Measurements from ENCODE around the gene ACP2. TPM values are rescaled to one million over a fixed set of nuclear protein-coding genes. Genes with fewer than 3 reads are reported as not detected.

ACP2 gene
- total RNA-seq, 2 experiments from 2014 or later: 16.8 to 17.2 TPM

DNA sequence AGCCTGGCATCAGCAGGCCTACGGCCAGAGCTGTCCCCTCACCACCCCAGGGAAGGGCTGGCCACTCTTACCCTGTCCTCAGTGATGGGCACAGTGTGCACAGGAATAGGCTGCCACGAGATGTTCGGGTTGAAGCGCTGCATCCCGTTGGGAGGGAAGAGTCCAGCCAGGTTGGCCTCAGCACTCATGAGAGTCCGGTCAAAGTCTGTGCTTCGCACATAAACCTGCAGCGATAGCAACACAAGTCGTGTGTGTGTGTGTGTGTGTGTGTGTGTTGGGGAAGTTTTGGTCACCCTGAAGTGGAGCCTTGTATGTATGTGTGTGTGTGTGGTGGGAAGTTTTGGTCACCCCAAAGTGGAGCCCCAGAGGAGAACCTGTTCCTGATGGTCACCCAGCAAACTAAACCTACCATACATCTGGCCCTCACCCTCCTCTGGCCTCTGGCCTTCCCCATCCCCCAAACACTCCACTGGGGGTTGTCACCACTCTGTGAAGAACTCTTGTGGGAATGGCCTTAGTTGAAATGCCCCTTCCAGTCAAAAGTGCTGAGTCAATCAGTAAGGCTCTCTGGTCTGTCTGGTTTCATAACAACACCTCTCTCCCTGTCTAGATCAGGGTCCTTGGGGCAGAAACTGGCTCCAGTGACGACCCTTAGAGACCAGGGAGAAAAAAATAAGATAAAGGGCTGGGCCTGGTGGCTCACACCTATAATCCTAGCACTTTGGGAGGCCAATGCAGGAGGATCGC, 2.8 kb downstream of the ACP2 start:
- Mint-ChIP-seq H3K36me3 (ENCODE audit: low read depth) (peaks cover 56% of the 10 kb centered on the region), H3K4me3 (no peak overlapping the region), H3K27me3 (no peaks in the 10 kb centered on the region), H3K4me1 (ENCODE audit: low read depth) (peaks cover 29% of the 10 kb centered on the region), H3K27ac (no peak overlapping the region), H3K9me3 (no peaks in the 10 kb centered on the region)
- DNase-seq (no peak), ATAC-seq (ENCODE audit: poor library complexity) (no peak)
- Histone ChIP-seq H3K36me3 (ENCODE audit: insufficient read depth, low read length) (peaks cover 53% of the 10 kb centered on the region), H3K9me3 (ENCODE audit: control insufficient read depth in 1 of 2, insufficient read depth in 1 of 2, low read length in 2 of 2) (no peaks in the 10 kb centered on the region), H3K4me3 (ENCODE audit: low read length) (no peak overlapping the region), H3K27ac (ENCODE audit: low read depth in 1 of 2, low read length in 2 of 2) (no peak overlapping the region), H3K27me3 (ENCODE audit: control insufficient read depth in 1 of 2, insufficient read depth in 2 of 2, low read length in 2 of 2) (no peaks in the 10 kb centered on the region), H3K4me1 (ENCODE audit: insufficient read depth, low read length) (peaks cover 28% of the 10 kb centered on the region)
- CTCF ChIA-PET: no interaction called here
- intact Hi-C loops (cut with DNase I, micrococcal nuclease): loop anchor here in 1 of 2 experiments (5.0 to 10.0 kb wide), 2 partner anchors 68 to 339 kb away; partner anchors contain the start of genes ARFGAP2 and FAM180B
- POLR2A ChIA-PET: no interaction called here
- TF ChIP-seq, protein P1, sequence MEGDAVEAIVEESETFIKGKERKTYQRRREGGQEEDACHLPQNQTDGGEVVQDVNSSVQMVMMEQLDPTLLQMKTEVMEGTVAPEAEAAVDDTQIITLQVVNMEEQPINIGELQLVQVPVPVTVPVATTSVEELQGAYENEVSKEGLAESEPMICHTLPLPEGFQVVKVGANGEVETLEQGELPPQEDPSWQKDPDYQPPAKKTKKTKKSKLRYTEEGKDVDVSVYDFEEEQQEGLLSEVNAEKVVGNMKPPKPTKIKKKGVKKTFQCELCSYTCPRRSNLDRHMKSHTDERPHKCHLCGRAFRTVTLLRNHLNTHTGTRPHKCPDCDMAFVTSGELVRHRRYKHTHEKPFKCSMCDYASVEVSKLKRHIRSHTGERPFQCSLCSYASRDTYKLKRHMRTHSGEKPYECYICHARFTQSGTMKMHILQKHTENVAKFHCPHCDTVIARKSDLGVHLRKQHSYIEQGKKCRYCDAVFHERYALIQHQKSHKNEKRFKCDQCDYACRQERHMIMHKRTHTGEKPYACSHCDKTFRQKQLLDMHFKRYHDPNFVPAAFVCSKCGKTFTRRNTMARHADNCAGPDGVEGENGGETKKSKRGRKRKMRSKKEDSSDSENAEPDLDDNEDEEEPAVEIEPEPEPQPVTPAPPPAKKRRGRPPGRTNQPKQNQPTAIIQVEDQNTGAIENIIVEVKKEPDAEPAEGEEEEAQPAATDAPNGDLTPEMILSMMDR (IDR thresholded peaks at IDR 0.05): no peak

DNA sequence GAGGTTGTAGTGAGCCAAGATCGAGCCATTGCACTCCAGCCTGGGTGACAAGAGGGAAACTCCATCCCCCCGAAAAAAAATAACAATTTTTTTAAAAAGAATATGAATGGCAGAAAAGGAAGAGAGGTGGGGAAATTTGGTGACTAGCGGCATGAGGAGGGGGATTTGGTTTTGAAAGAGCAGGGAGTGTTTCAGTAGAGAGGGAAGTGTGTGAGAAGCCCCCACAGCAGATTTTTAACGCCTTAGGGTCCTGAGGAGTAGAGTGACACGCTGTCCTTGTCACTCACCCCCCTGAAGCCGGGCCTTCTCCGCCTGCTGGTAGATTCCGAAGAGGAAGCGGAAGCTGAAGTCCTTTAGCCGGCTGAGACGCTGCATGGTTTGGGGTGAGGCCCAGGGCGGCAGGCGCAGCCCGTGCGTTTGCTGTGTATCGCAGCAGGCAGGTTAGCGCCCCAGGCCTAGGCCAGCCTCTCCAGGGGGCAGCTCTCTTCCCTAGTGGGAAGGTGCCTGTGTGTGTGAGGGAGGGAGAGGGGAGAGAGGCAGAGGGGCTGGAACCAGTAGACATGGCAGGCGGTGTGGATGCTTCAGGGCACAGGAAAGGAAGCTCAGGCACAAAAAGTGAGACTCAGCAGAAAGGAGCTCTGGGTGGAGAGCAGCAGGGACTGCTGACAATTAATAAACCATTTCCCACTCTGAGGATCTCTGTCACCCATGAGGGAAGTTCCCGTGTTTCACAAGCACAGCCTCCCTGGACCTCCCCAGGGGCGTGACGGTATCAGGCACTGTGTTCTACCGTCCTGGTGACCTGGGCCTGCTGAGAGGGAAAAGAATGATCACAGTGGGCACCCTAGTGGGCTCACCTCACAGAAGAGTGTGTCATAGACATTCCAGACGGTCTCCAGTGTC, 3.9 kb downstream of the ACP2 start:
- H3K4me3 ChIP-seq (ENCODE audit: low read length): no peak overlapping the region
- no peaks in the 10 kb centered on the region for H3K27me3 ChIP-seq (ENCODE audit: control insufficient read depth in 1 of 2, insufficient read depth in 2 of 2, low read length in 2 of 2)
- peaks cover 62% of the 10 kb centered on the region for H3K36me3 ChIP-seq (ENCODE audit: insufficient read depth, low read length)
- H3K9me3 ChIP-seq (ENCODE audit: control insufficient read depth in 1 of 2, insufficient read depth in 1 of 2, low read length in 2 of 2): no peaks in the 10 kb centered on the region
- Mint-ChIP-seq H3K9me3 (no peaks in the 10 kb centered on the region), H3K4me1 (ENCODE audit: low read depth) (peaks cover 29% of the 10 kb centered on the region), H3K4me3 (peak overlapping the region; percentile 20), H3K27me3 (no peaks in the 10 kb centered on the region), H3K36me3 (ENCODE audit: low read depth) (peaks cover 66% of the 10 kb centered on the region), H3K27ac (no peak overlapping the region)
- no peak for ATAC-seq (ENCODE audit: poor library complexity)
- intact Hi-C loops (cut with DNase I, micrococcal nuclease): loop anchor here in 1 of 2 experiments (5.0 to 10.0 kb wide), 2 partner anchors 67 to 340 kb away; partner anchors contain the start of genes ARFGAP2 and FAM180B
- ChIA-PET POLR2A (interaction anchor here (1.5 to 3.9 kb wide), 2 partner anchors 15 to 30 kb away, joined by 4 to 17 read pairs; partner anchors contain the start of gene DDB2), CTCF (no interaction called here)
- H3K4me1 ChIP-seq (ENCODE audit: insufficient read depth, low read length): peaks cover 28% of the 10 kb centered on the region
- H3K27ac ChIP-seq (ENCODE audit: low read depth in 1 of 2, low read length in 2 of 2): no peak overlapping the region
- peak in 2 of 14 experiments; percentile 17 to 42 for DNase-seq
- TF ChIP-seq, protein P1 (IDR thresholded peaks at IDR 0.05): no peak

DNA sequence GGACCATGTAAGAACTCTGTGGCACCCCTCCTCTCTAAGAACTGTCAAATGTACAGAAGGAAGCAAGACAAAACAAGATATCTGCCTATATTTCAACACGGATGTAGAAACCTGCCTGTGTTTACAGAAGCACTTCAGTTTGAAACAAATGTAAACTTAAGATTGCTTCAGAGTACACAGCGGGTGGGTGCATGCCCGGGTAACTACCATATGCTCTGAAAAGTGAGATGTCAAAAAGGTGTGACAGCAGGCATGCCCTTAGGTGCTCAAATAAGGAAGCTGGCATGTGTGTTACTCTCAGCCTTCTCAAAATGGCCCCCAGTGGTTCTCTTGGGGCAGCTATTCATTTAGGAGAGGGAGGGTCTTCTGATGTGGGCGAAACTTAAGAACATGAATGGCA, 5.2 kb downstream of the ACP2 start:
- Mint-ChIP-seq H3K27me3 (no peaks in the 10 kb centered on the region), H3K36me3 (ENCODE audit: low read depth) (peaks cover 69% of the 10 kb centered on the region), H3K27ac (no peak overlapping the region), H3K9me3 (no peaks in the 10 kb centered on the region), H3K4me3 (no peak overlapping the region), H3K4me1 (ENCODE audit: low read depth) (peaks cover 18% of the 10 kb centered on the region)
- DNase-seq: no peak
- H3K4me3 ChIP-seq (ENCODE audit: low read length): no peak overlapping the region
- H3K27ac ChIP-seq (ENCODE audit: low read depth in 1 of 2, low read length in 2 of 2): no peak overlapping the region
- intact Hi-C loops (cut with DNase I, micrococcal nuclease): loop anchor here in 1 of 2 experiments (10.0 kb wide), 1 partner anchor 341 kb away; the partner anchor contains the start of gene FAM180B
- peaks cover 74% of the 10 kb centered on the region for H3K36me3 ChIP-seq (ENCODE audit: insufficient read depth, low read length)
- POLR2A ChIA-PET: interaction anchor here (1.5 to 3.9 kb wide), 2 partner anchors 16 to 29 kb away, joined by 4 to 17 read pairs; partner anchors contain the start of gene DDB2
- H3K9me3 ChIP-seq (ENCODE audit: control insufficient read depth in 1 of 2, insufficient read depth in 1 of 2, low read length in 2 of 2): no peaks in the 10 kb centered on the region
- CTCF ChIA-PET: no interaction called here
- ATAC-seq (ENCODE audit: poor library complexity): no peak
- H3K4me1 ChIP-seq (ENCODE audit: insufficient read depth, low read length): peaks cover 17% of the 10 kb centered on the region
- no peaks in the 10 kb centered on the region for H3K27me3 ChIP-seq (ENCODE audit: control insufficient read depth in 1 of 2, insufficient read depth in 2 of 2, low read length in 2 of 2)
- TF ChIP-seq, protein P1 (IDR thresholded peaks at IDR 0.05): no peak
